OCI-M1 (cell line): ENCODE data around the gene PREP.

ENCODE experiments used
- DNase-seq: peaks from one replicate; lab custom pipeline; 2025; lab: John Stamatoyannopoulos, UW

PREP gene

DNA sequence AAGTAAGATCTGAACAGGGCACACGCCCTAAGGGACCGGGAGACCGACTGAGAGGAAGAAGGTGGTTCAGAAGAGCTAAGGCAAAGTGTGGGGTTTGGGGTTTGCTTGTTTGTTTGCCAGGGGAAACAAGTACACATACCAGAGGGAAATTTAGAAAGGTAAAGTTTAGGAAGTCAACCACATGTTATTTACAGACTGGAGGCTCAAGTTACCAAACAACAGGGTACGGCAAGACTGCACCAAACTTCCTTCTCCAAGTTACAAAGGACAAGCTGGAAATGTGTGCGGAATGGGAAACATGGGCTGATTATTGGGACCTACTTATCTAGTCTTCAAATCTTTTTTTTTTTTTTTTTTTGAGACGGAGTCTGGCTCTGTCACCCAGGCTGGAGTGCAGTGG is 11.2 kb downstream of the PREP start:
- no peak for DNase-seq

DNA sequence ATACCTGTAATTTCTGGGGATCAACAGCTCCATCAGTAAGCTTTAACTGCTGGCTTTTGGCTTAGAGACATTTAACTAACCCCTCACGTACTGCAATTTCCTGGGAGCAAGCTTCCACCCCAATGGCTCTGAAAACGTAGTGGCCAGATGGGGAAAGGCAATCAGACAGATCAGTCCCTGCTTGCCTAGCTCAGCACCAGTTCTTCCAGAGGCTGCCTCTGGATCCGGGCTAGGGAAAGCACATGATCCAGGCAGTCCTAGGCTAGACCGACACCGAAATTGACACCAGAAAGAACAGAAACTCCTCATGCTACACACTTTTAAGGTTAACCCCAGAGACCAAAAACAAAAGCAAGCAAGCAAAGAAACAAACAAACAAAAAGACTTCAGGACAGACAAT is 13.3 kb downstream of the PREP start:
- no peak for DNase-seq

DNA sequence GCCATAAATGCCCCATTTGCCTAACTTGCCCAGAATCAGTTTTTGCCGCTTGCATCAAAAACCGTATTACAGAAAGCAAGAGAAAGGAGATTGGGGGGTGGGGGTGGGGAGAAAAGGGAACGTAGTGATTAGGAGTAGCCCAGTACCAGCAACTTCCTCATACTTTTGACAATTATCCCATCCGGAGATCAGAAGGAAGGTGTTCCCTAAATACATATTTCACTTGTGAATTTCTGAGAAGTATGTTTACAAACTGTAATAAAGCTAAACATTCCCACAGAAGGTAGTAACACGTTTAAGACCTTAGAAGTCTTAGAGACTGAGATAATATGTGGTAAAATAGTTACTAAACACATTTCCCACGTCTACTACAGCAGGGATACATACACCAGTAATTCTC is 14.5 kb downstream of the PREP start:
- DNase-seq = peak; percentile 52

DNA sequence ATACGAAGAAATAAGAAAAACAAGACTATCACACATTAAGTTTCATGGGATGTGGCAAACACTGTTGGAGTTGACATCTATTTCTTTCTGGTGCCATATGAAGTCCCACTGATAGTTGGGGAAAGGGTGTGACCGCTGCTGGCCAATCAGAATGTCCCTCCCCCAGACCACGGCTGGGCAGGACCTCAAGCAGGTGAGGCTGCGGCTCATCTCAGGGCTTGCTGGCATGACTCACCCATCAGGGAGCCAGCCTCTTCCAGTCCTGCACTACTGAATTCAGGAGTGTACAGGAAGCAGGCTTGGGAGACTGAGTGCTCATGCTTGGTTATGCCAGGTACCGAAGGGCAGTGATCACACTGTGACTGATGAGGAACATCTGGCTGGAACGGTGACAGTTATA is 18.9 kb downstream of the PREP start:
- DNase-seq = no peak

DNA sequence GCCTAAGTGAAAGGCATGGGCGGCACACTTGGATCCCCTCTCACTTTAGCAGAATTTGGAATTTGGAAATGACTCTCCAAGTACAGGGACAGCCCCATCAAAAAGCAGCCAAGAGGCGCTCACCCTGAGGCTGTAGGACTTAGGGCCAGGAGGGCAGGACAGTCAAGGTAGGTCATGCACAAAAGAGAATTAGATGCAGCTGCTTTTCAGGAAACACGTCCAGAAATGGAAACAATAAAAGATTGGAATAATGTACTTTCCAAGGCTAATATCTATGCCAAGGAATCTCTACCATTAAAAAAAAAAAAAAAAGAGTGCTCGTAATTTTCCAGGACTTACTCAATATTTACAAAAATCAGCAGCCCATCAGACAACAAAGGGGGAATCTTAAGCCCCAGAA is 19.9 kb downstream of the PREP start:
- no peak for DNase-seq

DNA sequence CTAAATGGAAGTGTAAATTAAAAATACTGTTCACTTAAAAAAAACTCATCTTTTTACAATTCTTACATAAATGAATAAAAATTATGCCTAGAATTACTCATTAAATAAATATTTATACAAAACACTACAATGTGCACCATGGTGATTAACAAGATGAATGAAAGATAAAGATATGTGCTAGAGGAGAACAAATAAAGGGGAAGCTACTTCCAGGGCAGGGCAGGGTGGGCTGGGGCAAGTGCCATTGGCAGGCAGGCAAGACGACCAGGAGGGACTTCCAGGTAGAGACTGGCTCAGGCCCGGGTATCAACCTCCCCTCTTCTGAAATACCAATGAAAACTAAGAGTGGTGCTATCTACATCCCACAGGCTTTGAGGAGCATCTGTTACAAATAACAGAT is 20.4 kb downstream of the PREP start:
- peak; percentile 16 for DNase-seq

DNA sequence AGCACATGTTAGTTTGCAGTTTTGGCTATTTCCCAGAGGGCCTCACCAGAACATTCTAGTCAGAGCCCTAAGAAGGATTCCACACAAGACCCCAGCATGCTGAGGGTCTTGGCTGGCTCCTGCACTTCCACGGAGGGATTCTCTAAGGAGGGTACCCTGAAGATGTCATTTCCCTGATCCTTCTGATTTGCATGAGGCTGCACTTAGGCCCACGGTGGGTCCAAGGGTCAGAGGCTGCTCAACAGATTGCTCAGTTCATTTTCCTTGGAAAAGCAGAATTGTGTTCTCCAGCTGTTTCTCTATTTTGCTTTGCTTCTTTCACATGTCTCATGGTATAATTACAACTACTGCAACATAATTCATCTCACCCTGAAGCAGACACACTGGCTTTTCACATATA is 22.2 kb downstream of the PREP start:
- DNase-seq = no peak

DNA sequence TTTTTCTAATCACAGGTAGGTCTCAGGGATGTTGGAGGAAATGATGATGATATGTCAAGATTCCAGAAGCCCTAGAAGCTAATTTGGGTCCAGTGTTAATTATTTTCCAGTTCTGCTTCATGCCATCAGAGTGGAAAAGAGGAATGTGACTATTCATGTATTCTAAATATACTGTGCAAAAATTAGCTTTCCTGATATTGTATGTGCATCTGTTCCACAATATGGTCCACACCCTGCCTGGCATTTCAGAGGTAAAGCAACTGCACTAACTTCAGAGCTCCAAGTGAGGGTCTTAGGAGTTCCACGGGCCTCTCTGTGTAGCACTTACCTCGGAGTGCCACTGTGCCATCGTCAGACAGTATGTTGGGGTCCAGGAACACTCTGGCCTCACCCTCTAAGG is 27.1 kb downstream of the PREP start:
- no peak for DNase-seq

DNA sequence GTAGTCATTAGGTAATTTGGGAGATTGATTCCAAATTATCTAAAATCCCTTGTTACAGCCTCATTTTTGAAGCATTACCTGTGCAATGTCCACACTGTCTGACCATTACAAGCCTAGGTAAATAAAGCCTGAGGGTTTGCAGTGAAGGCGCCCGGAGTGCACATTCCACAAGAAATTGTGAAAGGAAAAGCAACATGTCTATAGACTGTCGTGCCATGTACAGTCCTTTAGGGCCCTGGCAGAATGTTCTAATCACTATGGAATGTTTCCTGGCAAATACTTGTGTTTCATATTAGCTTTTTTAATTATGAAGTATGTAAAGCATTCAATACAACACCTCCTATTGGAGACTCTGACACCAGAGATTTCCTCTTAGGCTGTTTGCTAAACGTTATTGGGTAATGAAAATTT is 28.9 kb downstream of the PREP start:
- DNase-seq = no peak

DNA sequence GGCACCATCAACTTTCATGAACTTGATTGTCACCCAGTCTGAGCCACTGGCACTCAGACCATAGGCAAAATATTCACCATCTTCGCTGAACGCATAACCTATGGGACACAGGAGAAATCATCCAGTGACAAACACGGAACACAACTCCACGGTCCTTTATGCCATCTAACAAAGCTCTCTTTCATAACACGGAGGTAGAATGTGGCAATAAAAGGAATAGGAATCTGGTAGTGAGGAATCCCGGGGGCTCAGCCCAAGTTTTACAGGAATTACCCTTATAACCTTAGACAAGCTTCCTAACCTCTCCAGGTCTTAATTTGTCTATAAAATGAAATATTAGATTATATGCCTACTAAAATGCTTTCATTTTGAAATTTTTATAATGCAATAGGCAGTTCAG is 29.4 kb downstream of the PREP start:
- no peak for DNase-seq

DNA sequence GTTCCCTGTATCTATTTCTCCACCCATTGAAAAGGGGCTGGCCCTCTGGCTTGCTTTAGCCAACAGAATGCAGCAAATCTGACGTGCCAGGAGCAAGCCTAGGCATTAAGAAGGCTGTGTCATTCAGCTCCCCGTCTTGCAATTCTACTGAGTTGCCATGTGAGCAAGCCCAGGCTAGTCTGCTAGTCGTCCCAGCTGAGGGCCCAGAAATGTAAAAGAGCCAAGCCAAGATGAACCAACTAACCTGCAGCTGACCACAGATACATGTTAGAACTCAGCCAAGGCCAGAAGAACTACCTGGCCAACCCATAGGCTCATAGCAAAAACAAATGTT is 30.1 kb downstream of the PREP start:
- no peak for DNase-seq

DNA sequence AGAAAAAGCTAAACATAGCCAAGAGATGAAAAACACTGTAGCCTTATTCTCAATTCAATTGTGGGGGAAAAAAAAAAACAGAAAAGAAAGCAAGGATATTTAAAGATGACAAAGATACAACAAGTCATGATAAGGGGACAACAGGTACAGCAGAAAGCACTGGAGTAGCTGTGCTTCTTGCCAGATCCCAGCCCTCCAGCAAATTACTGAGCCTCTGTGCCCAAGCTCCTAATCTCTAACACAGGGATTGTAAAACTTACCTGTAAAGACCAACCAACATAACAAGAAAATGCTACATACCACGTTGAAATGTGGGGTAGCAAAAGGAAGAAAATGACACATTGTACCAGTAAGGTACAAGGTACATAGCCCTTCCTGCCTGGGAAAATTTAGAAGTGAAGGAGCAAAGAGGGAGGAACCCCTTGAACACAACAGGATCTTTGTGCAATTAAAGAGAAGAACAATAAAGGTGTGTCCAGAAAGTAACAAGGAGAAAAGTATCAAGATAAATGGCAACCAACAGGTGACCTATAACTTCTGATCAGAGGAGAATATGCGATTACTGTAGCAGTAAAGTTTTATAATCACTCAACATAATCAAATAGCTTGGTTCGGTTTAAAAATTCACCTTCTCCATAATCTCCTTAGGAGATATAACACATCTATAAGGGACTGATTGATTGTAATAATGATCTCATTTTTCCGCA is 30.6 kb downstream of the PREP start:
- DNase-seq = no peak

DNA sequence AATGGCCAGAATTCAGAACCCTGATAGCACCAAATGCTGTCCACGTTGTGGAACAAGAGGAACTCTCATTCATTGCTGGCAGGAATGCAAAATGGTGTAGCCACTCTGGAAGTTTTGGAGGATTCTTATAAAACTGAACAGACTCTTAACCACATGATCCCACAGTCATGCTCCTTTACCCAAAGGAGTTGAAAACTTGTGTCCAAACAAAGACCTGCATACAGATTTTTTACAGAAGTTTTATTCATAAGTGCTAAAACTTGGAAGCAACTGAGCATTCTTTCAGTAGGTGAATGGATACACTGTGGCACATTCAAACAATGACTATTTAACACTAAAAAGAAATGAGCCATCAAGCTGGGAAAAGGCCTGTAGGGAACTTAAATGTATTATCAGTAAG is 32.5 kb downstream of the PREP start:
- DNase-seq = no peak

DNA sequence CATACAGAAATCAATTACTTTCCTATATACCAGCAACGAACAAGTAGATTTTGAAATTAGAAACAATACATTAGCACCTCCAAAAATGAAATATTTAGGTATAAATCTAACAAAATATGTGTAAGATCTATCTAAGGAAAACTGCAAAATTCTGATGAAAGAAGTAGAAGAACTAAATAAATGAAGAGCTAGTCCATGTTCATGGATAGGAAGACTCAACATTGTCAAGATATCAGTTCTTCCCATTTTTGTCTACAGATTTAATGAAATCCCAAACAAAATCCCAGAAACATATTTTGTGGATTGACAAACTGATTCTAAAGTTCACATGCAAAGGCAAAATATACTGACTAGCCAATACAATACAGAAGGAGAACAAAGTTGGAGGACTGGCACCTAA is 33.7 kb downstream of the PREP start:
- DNase-seq = no peak

DNA sequence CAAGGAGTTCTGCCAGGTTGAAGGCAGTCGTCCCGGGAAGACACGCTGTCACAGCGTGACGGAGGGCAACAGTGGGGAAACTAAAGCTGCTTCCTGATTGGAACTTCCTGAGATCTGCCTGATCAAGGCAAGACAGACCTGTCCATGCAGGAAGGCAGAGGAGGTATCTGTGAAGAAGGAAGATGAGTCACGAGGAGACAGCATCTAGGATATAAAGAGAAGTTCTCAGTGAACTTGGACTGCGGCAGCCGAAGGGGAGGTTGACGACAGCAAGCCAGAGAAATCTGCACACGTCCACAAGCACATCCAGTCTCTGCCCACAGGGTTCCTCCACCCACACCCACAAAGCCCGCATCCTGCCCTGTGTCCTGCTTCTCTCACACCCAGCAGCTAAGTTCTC is 38.6 kb downstream of the PREP start:
- DNase-seq = no peak

DNA sequence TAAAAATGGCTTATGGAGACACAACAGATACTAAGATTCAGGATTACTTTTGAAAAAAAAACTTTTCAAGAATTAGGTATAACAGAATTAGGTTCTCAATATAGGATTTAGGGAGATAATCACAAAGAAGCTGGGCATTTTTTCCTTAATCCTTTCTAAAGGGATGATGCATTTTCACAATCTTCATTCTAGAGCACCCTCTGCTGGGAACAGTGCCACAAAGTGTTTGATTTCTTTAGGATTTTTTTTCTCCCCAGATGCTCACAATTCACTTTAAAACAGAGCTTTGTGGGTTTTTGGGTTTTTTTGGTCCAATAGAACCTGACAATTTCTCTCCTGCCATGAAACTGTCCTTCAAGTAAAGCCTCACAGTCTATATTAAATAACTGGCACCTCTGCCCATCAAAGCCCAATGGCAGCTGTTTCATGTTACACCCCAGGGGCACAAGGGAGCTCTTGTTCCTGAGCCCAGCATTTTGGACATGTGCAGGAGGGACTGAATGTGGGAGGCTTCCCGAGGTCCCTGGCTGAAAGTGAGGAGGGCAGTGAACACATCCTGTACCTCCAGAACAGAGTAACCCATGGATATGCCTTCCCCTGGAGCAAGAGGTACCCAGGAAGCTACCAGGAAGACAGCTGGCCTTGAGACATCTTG is 39.7 kb downstream of the PREP start:
- DNase-seq = peak; percentile 20

DNA sequence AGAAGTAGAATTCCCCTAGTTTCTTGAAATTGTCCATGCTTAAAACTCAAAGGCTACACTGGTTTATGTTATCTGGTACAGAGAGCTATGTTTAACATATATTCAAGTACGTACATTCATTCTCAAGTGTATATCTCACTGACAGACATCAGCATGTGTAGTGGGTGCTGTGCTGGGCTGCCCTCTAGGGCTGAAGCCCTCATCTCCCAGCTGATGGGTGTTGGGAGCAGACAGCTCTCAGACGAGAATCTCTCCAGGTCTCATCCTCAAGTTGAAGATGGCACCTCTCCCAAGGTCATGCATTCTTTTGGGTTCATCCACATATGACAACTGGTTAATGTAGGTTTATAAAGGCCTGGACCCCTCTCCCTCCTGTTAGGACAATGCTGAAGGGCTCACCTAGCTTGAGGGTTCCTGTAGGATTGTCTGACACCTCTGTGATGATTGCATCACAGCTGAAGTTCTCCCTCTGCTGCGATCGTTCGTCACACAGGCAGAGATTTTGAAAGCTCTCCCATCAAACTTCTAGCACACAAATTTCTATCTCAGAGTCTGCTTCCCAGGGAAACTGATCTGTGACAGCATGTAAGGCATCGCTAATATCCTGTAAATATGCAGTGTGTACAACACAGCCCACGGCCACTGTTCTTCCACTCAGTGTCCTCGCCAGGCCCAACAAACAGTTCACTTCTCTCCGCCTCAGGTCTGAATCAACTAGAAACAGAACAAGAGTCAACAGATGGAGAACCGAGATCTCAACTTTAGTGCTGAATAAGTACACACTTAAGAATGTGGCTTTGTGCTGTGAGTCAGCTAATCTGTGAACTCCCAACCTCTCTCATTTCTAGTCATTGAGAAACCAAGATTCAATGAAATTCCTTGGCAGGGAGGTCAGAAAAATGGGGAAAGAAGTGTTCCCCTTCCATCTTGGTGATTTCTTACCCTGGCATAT is 43.2 kb downstream of the PREP start:
- DNase-seq = no peak

DNA sequence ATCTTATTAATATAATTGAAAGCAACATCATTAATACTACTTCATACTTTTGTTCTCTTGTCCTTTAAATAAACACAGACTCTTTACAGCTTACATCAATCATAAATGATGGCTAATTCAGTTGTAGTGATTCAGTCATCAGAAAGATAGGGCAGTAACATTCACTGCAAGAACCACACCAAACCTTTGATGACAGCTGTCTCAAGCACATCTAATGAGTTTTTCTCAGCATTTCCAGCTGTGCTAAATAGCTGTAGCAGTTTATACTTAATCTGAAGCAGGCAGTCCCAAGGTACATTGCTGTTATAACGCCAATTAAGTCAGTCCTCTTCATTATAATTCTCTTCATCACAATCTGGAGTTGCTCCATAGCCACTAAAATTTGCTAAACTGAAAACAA is 45.7 kb downstream of the PREP start:
- no peak for DNase-seq

DNA sequence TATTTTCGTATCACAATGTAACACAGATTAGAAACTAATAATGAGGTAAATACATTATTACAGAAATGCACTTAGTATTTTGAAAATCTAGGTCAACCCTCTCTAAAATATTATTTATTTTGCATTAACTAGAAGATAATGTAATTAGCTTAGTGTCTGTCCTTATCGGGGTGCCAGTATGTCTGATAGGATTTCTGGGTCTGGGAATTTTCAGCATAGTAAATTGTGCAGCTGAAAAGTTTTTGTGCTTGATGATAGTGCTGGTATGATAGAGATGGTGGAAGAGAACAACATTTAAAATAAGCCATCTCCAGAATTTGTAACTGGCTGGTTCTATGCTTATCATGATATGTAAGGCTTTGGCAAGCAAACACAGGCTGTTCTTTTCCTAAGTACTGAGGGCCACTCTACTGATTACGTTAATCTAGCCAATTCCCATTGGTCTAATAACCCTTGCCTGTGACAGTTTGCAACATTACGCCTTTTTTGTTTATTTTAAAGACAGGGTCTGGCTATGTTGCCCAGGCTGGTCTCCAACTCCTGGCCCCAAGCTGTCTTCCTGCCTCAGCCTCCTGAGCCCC is 50.8 kb downstream of the PREP start:
- DNase-seq = no peak

DNA sequence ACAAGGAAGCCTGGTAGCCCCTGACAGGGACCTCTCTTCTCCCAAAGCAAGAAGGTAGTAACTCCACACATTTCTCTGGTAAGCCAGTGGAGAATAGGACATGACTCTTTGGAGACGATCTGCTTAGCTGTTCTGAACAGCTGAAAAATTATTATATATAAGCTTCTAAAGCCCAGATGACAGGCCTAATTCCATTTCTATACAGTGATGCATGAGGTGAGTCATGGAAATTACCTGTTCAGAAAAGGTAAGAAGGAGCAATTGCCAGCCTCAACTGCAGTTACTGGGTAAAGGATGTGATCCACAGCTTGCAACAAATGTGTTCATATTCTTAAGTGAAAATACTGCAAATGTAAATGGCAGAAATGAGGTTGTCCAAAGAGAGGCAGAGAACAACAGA is 54.0 kb downstream of the PREP start:
- DNase-seq = no peak

DNA sequence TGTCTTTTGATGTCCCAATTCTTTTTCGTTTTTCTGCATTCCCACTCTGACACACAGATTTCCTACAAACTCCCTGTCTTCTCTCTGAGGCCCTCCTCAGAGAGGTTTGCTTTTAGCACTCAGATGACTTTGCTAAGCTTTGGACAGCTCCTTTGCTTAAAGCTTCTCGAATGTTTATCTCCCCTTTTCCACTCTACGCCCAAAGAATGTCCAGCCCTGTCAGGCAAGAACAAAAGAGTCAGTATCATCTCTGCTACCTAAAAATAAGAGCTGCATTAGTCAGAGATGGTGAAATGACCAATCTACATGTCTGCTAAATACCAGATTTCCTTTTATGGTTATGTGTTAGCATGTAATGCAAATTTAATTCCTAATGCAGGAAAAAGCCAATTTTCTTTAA is 56.8 kb downstream of the PREP start:
- DNase-seq = no peak

DNA sequence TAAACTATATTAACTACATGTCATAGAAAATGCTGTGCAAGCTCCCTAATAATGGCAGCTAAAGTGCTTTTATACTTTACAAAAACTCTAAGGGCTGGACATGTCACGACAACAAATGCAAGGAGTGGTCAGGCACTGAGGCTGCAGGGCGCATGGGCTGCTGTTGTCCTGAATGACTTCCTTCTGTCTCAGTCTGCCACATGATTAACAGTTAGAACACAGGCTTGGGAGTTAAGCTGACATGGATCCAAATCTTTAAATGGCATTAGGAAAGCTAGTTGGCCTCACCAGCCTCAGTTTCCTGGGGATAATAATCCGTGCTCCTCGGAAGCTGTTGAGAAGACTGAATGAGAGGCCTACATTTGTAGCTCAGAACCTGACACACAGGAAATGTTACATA is 57.4 kb downstream of the PREP start:
- no peak for DNase-seq

DNA sequence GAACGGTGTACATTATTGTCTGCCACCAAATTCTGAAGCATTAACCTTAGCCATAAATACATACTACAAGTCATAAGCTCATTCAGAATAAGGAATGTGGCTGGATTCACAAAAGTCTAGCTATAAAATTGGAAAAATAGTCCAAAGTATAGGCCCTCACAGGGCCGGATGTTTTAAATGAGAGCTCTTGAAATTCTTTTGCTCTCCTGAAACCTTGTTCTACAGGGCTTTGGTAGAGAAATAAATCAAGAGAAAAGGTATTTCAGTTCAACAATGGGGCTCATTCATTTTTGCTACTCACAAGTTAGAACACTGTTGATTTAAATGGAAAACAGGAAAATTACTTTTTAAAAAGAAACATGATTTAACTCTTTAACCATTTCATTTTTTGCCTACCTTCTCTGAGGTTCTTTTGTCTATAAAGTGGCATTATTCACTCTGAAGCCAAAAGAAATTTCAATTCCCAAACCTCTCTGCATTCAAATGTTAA is 58.0 kb downstream of the PREP start:
- no peak for DNase-seq
